Measurements from ENCODE around the gene WASHC4.
"Not testable (repeated sequence)": the region's sequence is repeated elsewhere in the genome, so short reads cannot be mapped to it uniquely, and the experiment has no call there.

Gene WASHC4

DNA sequence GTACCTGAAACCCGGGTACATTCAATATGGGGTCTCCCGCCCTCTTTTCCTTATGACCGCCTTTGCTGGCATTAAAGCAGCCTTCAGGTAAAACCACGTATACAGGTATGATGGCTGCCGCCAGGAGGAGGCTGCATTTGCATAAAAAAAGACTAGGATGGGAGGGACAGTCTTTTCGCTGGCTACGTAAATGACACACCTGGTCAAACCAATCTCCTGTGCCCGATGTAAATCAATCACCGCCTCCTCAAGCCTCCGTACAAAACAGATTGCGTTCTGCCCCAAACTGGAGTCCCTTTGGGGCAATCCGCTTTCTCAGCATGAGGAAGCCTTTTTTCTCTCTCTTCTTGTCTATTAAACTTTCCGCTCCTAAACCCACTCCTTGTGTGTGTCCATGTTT is 15.2 kb upstream of the WASHC4 start:
- Histone ChIP-seq H3K4me1 (ENCODE audit: control insufficient read depth, insufficient read depth, low read length) (peaks cover 8% of the 10 kb centered on the region), H3K4me3 (ENCODE audit: low read length) (no peak overlapping the region), H3K36me3 (ENCODE audit: control insufficient read depth, insufficient read depth, low read length) (no peaks in the 10 kb centered on the region), H3K27me3 (ENCODE audit: control insufficient read depth, insufficient read depth, low read length) (no peaks in the 10 kb centered on the region), H3K27ac (ENCODE audit: low read length) (no peak overlapping the region), H3K9me3 (ENCODE audit: control insufficient read depth, insufficient read depth, low read length) (no peaks in the 10 kb centered on the region; the same call in 1 of the 2 replicates)
- no CpG with 5 or more reads among the region's 13 CpGs for WGBS (ENCODE audit: insufficient coverage, insufficient read length)
- peak; percentile 88 for DNase-seq (ENCODE audit: low read depth, low spot score)

DNA sequence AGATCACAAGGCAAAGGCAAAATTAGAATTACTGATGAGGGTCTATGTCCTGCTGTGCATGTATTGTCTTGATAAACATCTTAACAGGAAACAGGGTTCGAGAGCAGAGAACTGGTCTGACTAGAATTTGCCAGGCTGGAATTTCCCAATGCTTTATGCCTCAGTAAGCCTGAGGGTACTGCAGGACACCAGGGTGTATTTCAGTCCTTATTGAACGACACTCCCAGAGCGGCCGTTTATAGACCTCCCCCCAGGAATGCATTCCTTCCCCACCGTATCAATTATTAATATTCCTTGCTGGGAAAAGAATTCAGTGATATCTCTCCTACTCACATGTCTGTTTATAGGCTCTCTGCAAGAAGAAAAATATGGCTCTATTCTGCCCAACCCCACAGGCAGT is 12.2 kb upstream of the WASHC4 start:
- H3K4me3 ChIP-seq (ENCODE audit: low read length); H3K36me3 ChIP-seq (ENCODE audit: control insufficient read depth, insufficient read depth, low read length); H3K4me1 ChIP-seq (ENCODE audit: control insufficient read depth, insufficient read depth, low read length); H3K9me3 ChIP-seq (ENCODE audit: control insufficient read depth, insufficient read depth, low read length); H3K27me3 ChIP-seq (ENCODE audit: control insufficient read depth, insufficient read depth, low read length); H3K27ac ChIP-seq (ENCODE audit: low read length); DNase-seq (ENCODE audit: low read depth, low spot score): not testable (repeated sequence)
- WGBS (ENCODE audit: insufficient coverage, insufficient read length) = no CpG with 5 or more reads among the region's 5 CpGs

DNA sequence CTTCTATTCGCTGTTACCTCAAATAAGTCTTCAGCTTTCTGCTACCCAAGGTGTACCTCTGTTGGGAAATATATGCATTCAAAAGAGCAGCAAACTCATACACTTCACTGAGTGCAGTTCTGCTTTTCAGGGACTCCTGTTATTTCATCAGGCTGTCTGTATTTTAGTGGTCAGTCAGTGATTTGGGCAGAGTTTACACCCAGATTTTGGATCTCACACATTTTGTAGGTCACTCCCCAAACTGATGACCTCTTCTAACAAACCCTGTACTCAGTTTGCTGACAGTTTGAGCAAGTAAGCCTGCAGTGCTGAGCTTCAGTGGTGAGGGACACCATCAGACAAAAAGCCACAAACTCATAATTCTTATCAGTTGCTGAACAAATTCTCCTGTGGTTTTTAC is 8.2 kb upstream of the WASHC4 start:
- Histone ChIP-seq H3K27me3 (ENCODE audit: control insufficient read depth, insufficient read depth, low read length) (no peaks in the 10 kb centered on the region), H3K4me3 (ENCODE audit: low read length) (no peak overlapping the region), H3K4me1 (ENCODE audit: control insufficient read depth, insufficient read depth, low read length) (no peaks in the 10 kb centered on the region), H3K36me3 (ENCODE audit: control insufficient read depth, insufficient read depth, low read length) (no peaks in the 10 kb centered on the region), H3K27ac (ENCODE audit: low read length) (no peak overlapping the region), H3K9me3 (ENCODE audit: control insufficient read depth, insufficient read depth, low read length) (no peaks in the 10 kb centered on the region; the same call in 1 of the 2 replicates)
- WGBS (ENCODE audit: insufficient coverage, insufficient read length) = no CpG with 5 or more reads among the region's 1 CpG
- DNase-seq (ENCODE audit: low read depth, low spot score) = no peak

DNA sequence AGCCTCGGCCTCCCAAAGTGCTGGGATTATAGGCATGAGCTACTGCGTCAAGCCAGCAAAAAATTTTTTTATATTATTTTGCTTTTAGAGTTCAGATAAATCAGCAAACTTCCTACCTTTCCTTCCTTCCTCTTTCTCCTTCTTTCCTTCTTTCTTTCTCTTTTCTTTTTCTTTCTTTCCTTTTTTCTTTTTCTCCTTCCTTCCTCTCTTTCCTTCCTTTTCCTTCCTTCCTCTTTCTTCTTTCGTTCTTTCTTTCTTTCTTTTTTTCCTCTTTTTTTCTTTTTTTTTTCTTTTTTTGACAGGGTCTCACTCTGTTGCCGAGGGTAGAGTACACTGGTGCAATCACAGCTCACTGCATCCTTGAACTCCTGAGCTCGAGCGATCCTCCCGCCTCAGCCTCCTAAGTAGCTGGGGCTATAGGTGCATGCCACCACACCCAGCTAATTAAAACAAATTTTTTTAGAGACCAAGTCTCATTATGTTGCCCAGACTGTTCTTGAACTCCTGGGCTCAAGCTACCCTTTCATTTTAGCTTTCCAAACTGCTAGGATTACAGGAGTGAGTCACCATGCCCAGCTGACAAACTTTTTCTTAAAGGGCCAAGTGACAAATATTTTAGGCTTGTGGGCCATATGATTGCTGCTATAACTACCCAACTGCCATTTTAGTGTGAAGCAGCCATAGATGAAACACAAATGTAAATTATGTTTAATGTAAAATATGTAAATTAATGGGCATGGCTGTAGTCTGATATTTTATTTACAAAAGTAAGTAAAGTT is 7.1 kb upstream of the WASHC4 start:
- whole genome bisulfite sequencing (ENCODE audit: insufficient coverage, insufficient read length) = no CpG with 5 or more reads among the region's 7 CpGs
- no peaks in the 10 kb centered on the region for H3K4me1 ChIP-seq (ENCODE audit: control insufficient read depth, insufficient read depth, low read length)
- no peaks in the 10 kb centered on the region for H3K9me3 ChIP-seq (ENCODE audit: control insufficient read depth, insufficient read depth, low read length)
- DNase-seq (ENCODE audit: low read depth, low spot score) = no peak
- no peaks in the 10 kb centered on the region for H3K27me3 ChIP-seq (ENCODE audit: control insufficient read depth, insufficient read depth, low read length)
- H3K4me3 ChIP-seq (ENCODE audit: low read length) = no peak overlapping the region
- H3K36me3 ChIP-seq (ENCODE audit: control insufficient read depth, insufficient read depth, low read length) = no peaks in the 10 kb centered on the region
- no peak overlapping the region for H3K27ac ChIP-seq (ENCODE audit: low read length)

DNA sequence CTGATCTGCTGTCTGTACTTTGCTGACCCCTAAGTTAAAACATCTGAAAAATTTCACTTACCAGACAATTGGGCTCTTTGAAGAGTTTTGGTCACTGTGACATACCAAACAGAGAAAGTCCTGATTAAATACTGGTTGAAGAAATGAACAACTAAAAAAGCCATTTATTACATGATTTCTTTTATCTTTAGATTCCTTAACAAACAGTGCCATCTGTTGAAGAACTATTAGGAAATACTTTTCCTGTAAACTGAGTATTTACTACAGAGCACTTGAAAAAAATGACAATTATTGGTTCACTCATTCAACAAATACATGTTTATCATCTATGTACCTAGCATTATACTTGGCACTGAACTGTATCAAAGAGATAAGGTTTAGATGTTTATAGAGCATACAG is 6.5 kb upstream of the WASHC4 start:
- no peak for DNase-seq (ENCODE audit: low read depth, low spot score)
- no peaks in the 10 kb centered on the region for H3K36me3 ChIP-seq (ENCODE audit: control insufficient read depth, insufficient read depth, low read length)
- no peak overlapping the region for H3K27ac ChIP-seq (ENCODE audit: low read length)
- no peak overlapping the region for H3K4me3 ChIP-seq (ENCODE audit: low read length)
- no peaks in the 10 kb centered on the region for H3K4me1 ChIP-seq (ENCODE audit: control insufficient read depth, insufficient read depth, low read length)
- H3K27me3 ChIP-seq (ENCODE audit: control insufficient read depth, insufficient read depth, low read length) = no peaks in the 10 kb centered on the region
- no peaks in the 10 kb centered on the region for H3K9me3 ChIP-seq (ENCODE audit: control insufficient read depth, insufficient read depth, low read length)

DNA sequence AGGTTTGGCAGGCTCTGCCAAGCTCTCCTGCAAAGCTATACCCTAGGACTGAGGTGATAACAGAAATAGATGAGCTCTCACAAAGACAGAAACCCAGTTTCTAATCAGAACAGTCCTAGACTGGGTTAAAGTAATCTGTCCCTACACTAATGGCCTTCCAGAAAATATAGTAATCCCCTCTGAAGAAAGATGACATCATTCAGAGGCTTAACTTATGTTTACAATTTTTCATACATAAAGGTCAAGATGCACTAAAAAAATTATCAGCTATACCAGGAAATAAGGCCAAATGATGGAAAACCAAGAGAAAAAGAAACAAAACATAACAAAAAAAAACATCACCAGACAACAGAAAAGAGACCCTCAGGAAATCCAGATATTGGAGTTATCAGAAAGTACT is 4.9 kb upstream of the WASHC4 start:
- Histone ChIP-seq H3K36me3 (ENCODE audit: control insufficient read depth, insufficient read depth, low read length) (no peaks in the 10 kb centered on the region), H3K9me3 (ENCODE audit: control insufficient read depth, insufficient read depth, low read length) (no peaks in the 10 kb centered on the region), H3K4me1 (ENCODE audit: control insufficient read depth, insufficient read depth, low read length) (no peaks in the 10 kb centered on the region), H3K27me3 (ENCODE audit: control insufficient read depth, insufficient read depth, low read length) (no peaks in the 10 kb centered on the region), H3K4me3 (ENCODE audit: low read length) (no peak overlapping the region), H3K27ac (ENCODE audit: low read length) (no peak overlapping the region)
- DNase-seq (ENCODE audit: low read depth, low spot score) = no peak

DNA sequence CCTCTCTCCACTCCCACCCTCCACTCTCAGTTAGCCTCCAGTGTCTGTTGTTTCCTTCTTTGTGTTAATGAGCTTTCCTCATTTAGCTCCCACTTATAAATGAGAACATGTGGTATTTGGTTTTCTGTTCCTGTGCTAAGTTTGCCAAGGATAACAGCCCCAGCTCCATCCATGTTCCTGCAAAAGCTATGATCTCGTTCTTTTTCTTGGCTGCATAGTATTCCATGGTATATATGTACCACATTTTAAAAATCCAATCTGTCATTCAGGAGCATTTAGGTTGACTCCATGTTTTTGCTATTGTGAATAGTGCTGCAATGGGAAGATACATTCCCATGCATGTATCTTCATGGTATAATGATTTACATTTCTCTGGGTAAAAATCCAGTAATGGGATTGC is 2.8 kb upstream of the WASHC4 start:
- no CpG with 5 or more reads among the region's 1 CpG for WGBS (ENCODE audit: insufficient coverage, insufficient read length)
- Histone ChIP-seq H3K9me3 (ENCODE audit: control insufficient read depth, insufficient read depth, low read length) (no peaks in the 10 kb centered on the region), H3K4me1 (ENCODE audit: control insufficient read depth, insufficient read depth, low read length) (no peaks in the 10 kb centered on the region), H3K4me3 (ENCODE audit: low read length) (no peak overlapping the region), H3K27me3 (ENCODE audit: control insufficient read depth, insufficient read depth, low read length) (no peaks in the 10 kb centered on the region), H3K36me3 (ENCODE audit: control insufficient read depth, insufficient read depth, low read length) (no peaks in the 10 kb centered on the region), H3K27ac (ENCODE audit: low read length) (no peak overlapping the region)
- no peak for DNase-seq (ENCODE audit: low read depth, low spot score)

DNA sequence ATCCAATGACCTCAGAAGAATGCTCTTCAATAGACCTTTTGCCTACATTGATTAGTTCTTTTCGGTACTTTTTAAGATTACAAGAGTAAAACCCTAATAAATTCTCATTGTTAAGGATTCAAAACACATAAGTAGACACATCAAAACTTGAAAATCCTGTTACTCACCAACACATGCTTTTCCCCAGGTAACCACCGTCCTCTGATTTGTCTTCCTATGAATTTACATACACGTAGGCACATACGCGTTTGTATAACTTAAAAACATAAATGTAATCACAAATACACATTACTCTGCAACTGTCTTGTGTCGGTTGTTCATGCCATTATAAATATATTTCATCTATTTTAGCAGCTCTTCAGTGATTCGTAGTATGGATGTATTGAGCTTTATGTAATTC is 910 bp upstream of the WASHC4 start:
- H3K27ac ChIP-seq (ENCODE audit: low read length) = no peak overlapping the region
- WGBS (ENCODE audit: insufficient coverage, insufficient read length) = no CpG with 5 or more reads among the region's 7 CpGs

DNA sequence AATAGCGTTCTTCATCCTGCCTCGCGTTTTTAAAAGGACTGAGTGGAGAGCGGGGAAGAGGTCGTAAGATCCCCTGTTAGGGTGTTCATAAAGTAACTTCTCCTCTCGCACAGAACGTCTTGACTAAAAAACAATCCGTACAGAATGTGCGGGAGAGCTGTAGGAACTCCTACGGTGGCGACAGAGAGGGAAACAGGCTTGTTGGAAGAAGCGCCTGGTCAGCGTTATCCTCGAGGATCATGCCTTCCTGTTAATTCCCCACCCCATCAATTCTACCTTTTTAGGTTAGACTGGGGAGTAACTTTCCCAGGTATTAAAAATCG is 399 bp upstream of the WASHC4 start:
- H3K4me3 ChIP-seq (ENCODE audit: low read length) = peak overlapping the region; percentile 85; the same call in 1 of the 2 replicates
- H3K36me3 ChIP-seq (ENCODE audit: control insufficient read depth, insufficient read depth, low read length) = peaks cover 2% of the 10 kb centered on the region; the same call in 1 of the 2 replicates
- H3K27me3 ChIP-seq (ENCODE audit: control insufficient read depth, insufficient read depth, low read length) = no peaks in the 10 kb centered on the region
- H3K9me3 ChIP-seq (ENCODE audit: control insufficient read depth, insufficient read depth, low read length) = no peaks in the 10 kb centered on the region
- no peaks in the 10 kb centered on the region for H3K4me1 ChIP-seq (ENCODE audit: control insufficient read depth, insufficient read depth, low read length)
- DNase-seq (ENCODE audit: low read depth, low spot score) = no peak
- WGBS (ENCODE audit: insufficient coverage, insufficient read length) = no CpG with 5 or more reads among the region's 15 CpGs
- no peak overlapping the region for H3K27ac ChIP-seq (ENCODE audit: low read length)

More for the DNA sequence above, 910 bp upstream of the WASHC4 start:
- H3K36me3 ChIP-seq (ENCODE audit: control insufficient read depth, insufficient read depth, low read length) = no peaks in the 10 kb centered on the region
- H3K27me3 ChIP-seq (ENCODE audit: control insufficient read depth, insufficient read depth, low read length) = no peaks in the 10 kb centered on the region
- no peak overlapping the region for H3K4me3 ChIP-seq (ENCODE audit: low read length)
- H3K4me1 ChIP-seq (ENCODE audit: control insufficient read depth, insufficient read depth, low read length) = no peaks in the 10 kb centered on the region
- H3K9me3 ChIP-seq (ENCODE audit: control insufficient read depth, insufficient read depth, low read length) = no peaks in the 10 kb centered on the region
- no peak for DNase-seq (ENCODE audit: low read depth, low spot score)

DNA sequence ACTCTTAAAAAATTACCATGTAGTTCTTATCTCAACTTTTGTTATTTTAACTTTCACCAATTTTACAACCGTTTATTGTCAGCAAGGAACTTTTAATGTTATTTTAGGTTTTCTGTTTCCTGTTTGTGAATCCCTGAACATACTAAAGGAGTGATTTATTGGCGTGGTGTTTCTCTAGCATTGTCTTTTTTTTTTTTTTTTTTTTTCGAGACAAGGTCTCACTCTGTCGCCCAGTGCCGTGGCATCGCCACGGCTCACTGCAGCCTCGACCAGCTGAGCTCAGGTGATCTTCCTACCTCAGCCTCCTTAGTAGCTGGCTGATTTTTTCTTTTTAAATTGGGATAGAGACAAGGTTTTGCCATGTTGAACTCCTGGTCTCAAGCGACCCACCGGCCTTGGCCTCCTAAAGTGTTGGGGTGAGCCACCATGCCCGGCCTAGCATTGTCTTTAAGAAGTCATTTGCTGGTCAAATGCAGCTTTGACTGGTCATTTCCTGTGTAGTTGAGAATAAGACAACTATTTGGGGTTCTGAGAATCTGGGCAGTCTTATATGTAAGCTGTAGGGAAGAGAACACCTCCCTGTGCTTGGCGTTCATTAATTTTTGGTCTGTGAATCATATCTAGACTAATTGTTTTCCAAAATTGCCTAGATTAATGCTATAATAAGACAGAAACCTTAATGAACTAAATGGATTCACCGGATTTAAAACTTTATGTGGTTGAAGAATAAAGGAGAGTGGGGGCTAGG is 2.1 kb downstream of the WASHC4 start:
- Histone ChIP-seq H3K36me3 (ENCODE audit: control insufficient read depth, insufficient read depth, low read length) (peaks cover 2% of the 10 kb centered on the region; the same call in 1 of the 2 replicates), H3K9me3 (ENCODE audit: control insufficient read depth, insufficient read depth, low read length) (no peaks in the 10 kb centered on the region), H3K27me3 (ENCODE audit: control insufficient read depth, insufficient read depth, low read length) (no peaks in the 10 kb centered on the region), H3K4me1 (ENCODE audit: control insufficient read depth, insufficient read depth, low read length) (no peaks in the 10 kb centered on the region), H3K27ac (ENCODE audit: low read length) (no peak overlapping the region), H3K4me3 (ENCODE audit: low read length) (no peak overlapping the region)
- no peak for DNase-seq (ENCODE audit: low read depth, low spot score)
- no CpG with 5 or more reads among the region's 13 CpGs for WGBS (ENCODE audit: insufficient coverage, insufficient read length)

DNA sequence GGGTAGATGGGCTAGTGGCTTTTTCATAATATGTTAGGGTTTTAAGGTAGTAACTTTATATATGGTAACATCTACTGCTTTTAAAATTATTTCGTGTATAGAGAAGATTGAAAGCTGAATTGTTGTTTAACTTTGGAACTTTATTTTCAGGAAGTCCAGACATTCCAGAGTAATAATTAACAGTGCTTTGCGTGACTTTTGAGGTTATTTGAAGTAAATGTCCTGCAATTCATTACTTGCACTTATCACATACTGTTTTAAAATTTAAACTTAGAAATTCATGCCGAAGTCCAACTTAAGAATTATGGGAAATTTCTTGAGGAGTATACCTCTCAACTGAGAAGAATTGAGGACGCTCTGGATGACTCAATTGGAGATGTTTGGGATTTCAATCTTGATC is 3.3 kb downstream of the WASHC4 start:
- no peak for DNase-seq (ENCODE audit: low read depth, low spot score)
- WGBS (ENCODE audit: insufficient coverage, insufficient read length) = no CpG with 5 or more reads among the region's 4 CpGs
- Histone ChIP-seq H3K27ac (ENCODE audit: low read length) (no peak overlapping the region), H3K9me3 (ENCODE audit: control insufficient read depth, insufficient read depth, low read length) (no peaks in the 10 kb centered on the region), H3K36me3 (ENCODE audit: control insufficient read depth, insufficient read depth, low read length) (peaks cover 2% of the 10 kb centered on the region; the same call in 1 of the 2 replicates), H3K4me1 (ENCODE audit: control insufficient read depth, insufficient read depth, low read length) (no peaks in the 10 kb centered on the region), H3K27me3 (ENCODE audit: control insufficient read depth, insufficient read depth, low read length) (no peaks in the 10 kb centered on the region), H3K4me3 (ENCODE audit: low read length) (no peak overlapping the region)
